ENCODE results near the gene SRCIN1.

SRCIN1 gene

DNA sequence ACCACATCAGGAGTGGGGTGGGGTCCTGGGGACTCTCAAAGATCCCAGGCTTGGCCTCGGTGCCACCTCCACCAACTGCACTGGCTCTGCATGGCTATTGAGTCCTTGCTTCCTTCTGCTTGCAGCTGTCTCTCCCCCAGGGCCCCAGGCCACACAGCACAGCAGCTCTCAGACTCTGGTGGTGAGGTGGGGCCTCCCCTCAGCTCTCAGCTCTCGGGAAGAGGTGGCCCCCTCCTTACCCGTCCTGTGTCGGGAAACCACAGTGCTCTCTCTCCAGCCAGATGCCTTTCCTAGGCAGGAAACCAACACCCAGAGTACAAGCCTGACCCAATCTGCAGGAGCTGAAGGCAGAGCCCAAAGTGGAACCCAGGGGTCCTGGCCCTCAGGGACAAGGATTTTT is 18.5 kb downstream of the SRCIN1 start:
- H3K4me1 ChIP-seq (ENCODE audit: control insufficient read depth in 1 of 2, insufficient read depth in 1 of 2, low read depth in 1 of 2, low read length in 1 of 2), result peaks cover 14 to 23% of the 10 kb centered on the region in 2 experiments
- H3K27me3 ChIP-seq, result peaks cover 95% of the 10 kb centered on the region
- H3K27ac ChIP-seq, result no peak overlapping the region
- no peaks in the 10 kb centered on the region for H3K9me3 ChIP-seq
- TF ChIP-seq, protein P1, sequence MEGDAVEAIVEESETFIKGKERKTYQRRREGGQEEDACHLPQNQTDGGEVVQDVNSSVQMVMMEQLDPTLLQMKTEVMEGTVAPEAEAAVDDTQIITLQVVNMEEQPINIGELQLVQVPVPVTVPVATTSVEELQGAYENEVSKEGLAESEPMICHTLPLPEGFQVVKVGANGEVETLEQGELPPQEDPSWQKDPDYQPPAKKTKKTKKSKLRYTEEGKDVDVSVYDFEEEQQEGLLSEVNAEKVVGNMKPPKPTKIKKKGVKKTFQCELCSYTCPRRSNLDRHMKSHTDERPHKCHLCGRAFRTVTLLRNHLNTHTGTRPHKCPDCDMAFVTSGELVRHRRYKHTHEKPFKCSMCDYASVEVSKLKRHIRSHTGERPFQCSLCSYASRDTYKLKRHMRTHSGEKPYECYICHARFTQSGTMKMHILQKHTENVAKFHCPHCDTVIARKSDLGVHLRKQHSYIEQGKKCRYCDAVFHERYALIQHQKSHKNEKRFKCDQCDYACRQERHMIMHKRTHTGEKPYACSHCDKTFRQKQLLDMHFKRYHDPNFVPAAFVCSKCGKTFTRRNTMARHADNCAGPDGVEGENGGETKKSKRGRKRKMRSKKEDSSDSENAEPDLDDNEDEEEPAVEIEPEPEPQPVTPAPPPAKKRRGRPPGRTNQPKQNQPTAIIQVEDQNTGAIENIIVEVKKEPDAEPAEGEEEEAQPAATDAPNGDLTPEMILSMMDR (IDR thresholded peaks at IDR 0.05), result no peak
- H3K36me3 ChIP-seq, result no peaks in the 10 kb centered on the region
- H3K4me3 ChIP-seq (ENCODE audit: low read depth in 1 of 2, low read length in 1 of 2), result no peak overlapping the region

DNA sequence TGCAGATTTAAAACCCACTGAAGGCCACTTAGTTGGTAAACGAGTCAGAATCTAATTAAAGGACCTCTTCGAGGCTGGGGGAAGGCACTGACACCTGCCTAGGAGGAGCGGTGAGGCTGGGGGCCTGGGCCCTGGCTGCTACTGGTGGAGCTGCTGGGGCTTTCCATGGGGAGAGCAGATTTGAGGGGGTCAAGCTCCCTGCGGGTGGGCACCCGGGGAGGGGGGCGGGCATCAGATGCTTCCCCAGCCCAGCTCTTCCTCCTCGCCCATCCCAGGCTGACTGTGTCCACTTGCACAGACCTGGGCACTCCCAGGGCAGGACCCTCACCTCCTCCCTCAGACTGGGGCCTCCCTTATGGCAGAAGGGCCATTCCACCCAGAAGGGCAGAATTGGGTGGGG is 19.0 kb downstream of the SRCIN1 start:
- Histone ChIP-seq H3K27ac (no peak overlapping the region), H3K4me1 (ENCODE audit: control insufficient read depth in 1 of 2, insufficient read depth in 1 of 2, low read depth in 1 of 2, low read length in 1 of 2) (peaks cover 10 to 19% of the 10 kb centered on the region in 2 experiments), H3K4me3 (ENCODE audit: low read depth in 1 of 2, low read length in 1 of 2) (no peak overlapping the region), H3K27me3 (peaks cover 95% of the 10 kb centered on the region), H3K9me3 (no peaks in the 10 kb centered on the region), H3K36me3 (no peaks in the 10 kb centered on the region)
- TF ChIP-seq, protein P1 (IDR thresholded peaks at IDR 0.05), result no peak

GRCh38 chr17:38585918-38586529 is 19.7 kb downstream of the SRCIN1 start:
- Histone ChIP-seq H3K4me3 (ENCODE audit: low read depth in 1 of 2, low read length in 1 of 2) (no peak overlapping the region), H3K4me1 (ENCODE audit: control insufficient read depth in 1 of 2, insufficient read depth in 1 of 2, low read depth in 1 of 2, low read length in 1 of 2) (peaks cover 2 to 11% of the 10 kb centered on the region in 2 experiments), H3K36me3 (no peaks in the 10 kb centered on the region), H3K27me3 (peaks cover 98% of the 10 kb centered on the region), H3K27ac (no peak overlapping the region), H3K9me3 (no peaks in the 10 kb centered on the region)
- TF ChIP-seq, protein P1 (IDR thresholded peaks at IDR 0.05), result no peak

- Histone ChIP-seq H3K4me1 (ENCODE audit: control insufficient read depth in 1 of 2, insufficient read depth in 1 of 2, low read depth in 1 of 2, low read length in 1 of 2) (peaks cover 0 to 8% of the 10 kb centered on the region in 2 experiments), H3K27me3 (peaks cover 98% of the 10 kb centered on the region), H3K9me3 (no peaks in the 10 kb centered on the region), H3K36me3 (no peaks in the 10 kb centered on the region), H3K4me3 (ENCODE audit: low read depth in 1 of 2, low read length in 1 of 2) (no peak overlapping the region), H3K27ac (no peak overlapping the region)
- TF ChIP-seq, protein P1 (IDR thresholded peaks at IDR 0.05), result no peak
Observed at GRCh38 chr17:38585056-38585917, 20.5 kb downstream of the SRCIN1 start.

DNA sequence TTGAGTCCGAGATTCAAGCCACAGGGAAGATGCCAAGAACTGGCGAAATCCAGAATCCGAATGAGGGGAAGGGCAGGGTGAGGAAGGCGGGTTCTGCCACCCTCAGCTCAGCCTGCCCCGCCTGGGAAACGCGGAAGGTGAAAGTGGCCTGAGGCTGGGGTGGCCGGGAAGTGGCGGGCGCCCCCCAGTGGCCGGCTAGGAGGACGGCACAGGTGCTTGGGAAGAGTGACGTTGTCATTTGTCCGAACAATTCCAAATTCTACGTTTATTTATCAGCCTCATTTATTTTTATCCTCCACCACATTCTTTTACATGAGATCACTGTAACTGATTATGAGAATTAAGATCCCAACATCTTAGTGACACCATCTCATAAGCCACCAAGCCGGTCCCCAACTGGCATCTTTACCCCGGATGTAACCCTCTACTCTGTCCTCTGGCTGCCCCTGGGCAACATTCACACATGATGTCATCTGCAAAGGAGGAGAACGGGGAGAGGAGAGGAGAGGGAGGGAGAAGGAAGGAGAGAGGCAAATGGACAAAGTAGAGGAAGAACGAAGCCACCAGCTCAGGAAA is 21.3 kb downstream of the SRCIN1 start:
- H3K27me3 ChIP-seq, result peaks cover 98% of the 10 kb centered on the region

More for the DNA sequence above, 21.3 kb downstream of the SRCIN1 start:
- H3K9me3 ChIP-seq, result no peaks in the 10 kb centered on the region
- peaks cover 0 to 8% of the 10 kb centered on the region in 2 experiments for H3K4me1 ChIP-seq (ENCODE audit: control insufficient read depth in 1 of 2, insufficient read depth in 1 of 2, low read depth in 1 of 2, low read length in 1 of 2)
- no peaks in the 10 kb centered on the region for H3K36me3 ChIP-seq
- no peak overlapping the region for H3K27ac ChIP-seq
- TF ChIP-seq, protein P1 (IDR thresholded peaks at IDR 0.05), result peak; percentile 70
- no peak overlapping the region for H3K4me3 ChIP-seq (ENCODE audit: low read depth in 1 of 2, low read length in 1 of 2)
